Vagina (tissue), 2 donors: ENCODE data around the gene GLOD4.

Experiments
- POLR2A ChIP-seq, 2 donors: fragments of 450-650 bp; IDR thresholded peaks; one replicate each; pipeline ENCODE4 v1.6.1; 2017; ENCODE audit warnings: antibody characterized with exemption in 2 of 2, mild to moderate bottlenecking in 2 of 2, moderate library complexity in 2 of 2
- POLR2AphosphoS5 ChIP-seq, 2 donors: sonication (generic); formaldehyde crosslinking; IDR thresholded peaks; one replicate each; pipeline ENCODE4 v1.9.0; 2017; ENCODE audit warnings: antibody characterized with exemption in 2 of 2, mild to moderate bottlenecking in 2 of 2, low read depth in 1 of 2; ENCODE audit not compliant: insufficient read depth in 1 of 2
- TF ChIP-seq, protein P1 (sequence below), 3 experiments: fragments of 450-650 bp in 2 of 3; fragments of 200-600 bp in 1 of 3; sonication (generic) in 1 of 3; IDR thresholded peaks; one replicate each; pipeline ENCODE4 v1.5.1; 2017 to 2019; ENCODE audit warnings: antibody characterized with exemption in 3 of 3, mild to moderate bottlenecking in 2 of 3, moderate library complexity in 2 of 3

DNA sequence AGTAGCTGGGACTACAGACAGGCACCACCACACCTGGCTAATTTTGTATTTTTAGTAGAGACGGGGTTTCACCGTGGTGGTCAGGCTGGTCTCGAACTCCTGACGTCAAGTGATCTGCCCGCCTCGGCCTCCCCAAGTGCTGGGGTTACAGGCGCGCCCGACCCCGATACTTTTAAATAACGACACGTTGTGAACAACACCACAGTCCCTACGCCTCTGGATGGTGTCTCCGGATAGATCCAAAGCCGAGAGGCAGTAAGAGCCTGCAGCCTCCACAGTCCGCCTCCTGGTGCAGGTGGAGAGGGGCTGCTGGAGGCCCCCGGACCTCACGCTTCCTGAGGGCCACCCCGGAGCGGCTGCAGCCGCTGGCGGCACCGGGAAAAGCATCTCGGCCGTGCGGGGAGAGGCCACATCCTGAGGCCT lies 50.4 kb downstream of the GLOD4 start:
- TF ChIP-seq, protein P1, sequence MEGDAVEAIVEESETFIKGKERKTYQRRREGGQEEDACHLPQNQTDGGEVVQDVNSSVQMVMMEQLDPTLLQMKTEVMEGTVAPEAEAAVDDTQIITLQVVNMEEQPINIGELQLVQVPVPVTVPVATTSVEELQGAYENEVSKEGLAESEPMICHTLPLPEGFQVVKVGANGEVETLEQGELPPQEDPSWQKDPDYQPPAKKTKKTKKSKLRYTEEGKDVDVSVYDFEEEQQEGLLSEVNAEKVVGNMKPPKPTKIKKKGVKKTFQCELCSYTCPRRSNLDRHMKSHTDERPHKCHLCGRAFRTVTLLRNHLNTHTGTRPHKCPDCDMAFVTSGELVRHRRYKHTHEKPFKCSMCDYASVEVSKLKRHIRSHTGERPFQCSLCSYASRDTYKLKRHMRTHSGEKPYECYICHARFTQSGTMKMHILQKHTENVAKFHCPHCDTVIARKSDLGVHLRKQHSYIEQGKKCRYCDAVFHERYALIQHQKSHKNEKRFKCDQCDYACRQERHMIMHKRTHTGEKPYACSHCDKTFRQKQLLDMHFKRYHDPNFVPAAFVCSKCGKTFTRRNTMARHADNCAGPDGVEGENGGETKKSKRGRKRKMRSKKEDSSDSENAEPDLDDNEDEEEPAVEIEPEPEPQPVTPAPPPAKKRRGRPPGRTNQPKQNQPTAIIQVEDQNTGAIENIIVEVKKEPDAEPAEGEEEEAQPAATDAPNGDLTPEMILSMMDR (IDR thresholded peaks at IDR 0.05) = no peak
- no peak for TF ChIP-seq POLR2AphosphoS5 (IDR thresholded peaks at IDR 0.05; ENCODE audit: insufficient read depth in 1 of 2, low read depth in 1 of 2)
- no peak for TF ChIP-seq POLR2A (IDR thresholded peaks at IDR 0.05)
